Natural killer cell (primary cell): Measurements from ENCODE around the gene CRIM1. TPM values are rescaled to one million over a fixed set of nuclear protein-coding genes. Genes with fewer than 3 reads are reported as not detected.

Experiments
- ATAC-seq, 3 donors: fragments of 150-1000 bp in 2 of 3; fragments of 200-7000 bp in 1 of 3; cut with Tn5 transposase; 1 replicate in 1 of 3; 2 replicates in 2 of 3; pipeline ENCODE4 v1.10.0; 2021; ENCODE audit warnings: mild to moderate bottlenecking in 2 of 3, moderate library complexity in 2 of 3
- DNase-seq, 2 donors: peaks; one replicate each; pipeline versions ENCODE4 v3.0.0 to v3.0.0-alpha.2; 2013 to 2021; ENCODE audit warnings: mixed read lengths in 1 of 2
- H3K27ac ChIP-seq: one replicate; pipeline ENCODE4 v1.5.1; 2013; ENCODE audit warnings: mild to moderate bottlenecking, low read length
- H3K27me3 ChIP-seq: one replicate; pipeline ENCODE4 v1.6.1; 2013; ENCODE audit warnings: low read length; ENCODE audit not compliant: control insufficient read depth, insufficient read depth
- H3K36me3 ChIP-seq: one replicate; pipeline ENCODE4 v1.6.1; 2013; ENCODE audit warnings: low read length; ENCODE audit not compliant: control insufficient read depth, insufficient read depth
- H3K4me1 ChIP-seq: one replicate; pipeline ENCODE4 v1.6.1; 2013; ENCODE audit warnings: low read length; ENCODE audit not compliant: control insufficient read depth, insufficient read depth
- H3K4me3 ChIP-seq: one replicate; pipeline ENCODE4 v1.5.1; 2013; ENCODE audit warnings: low read length
- H3K9me3 ChIP-seq: one replicate; pipeline ENCODE4 v1.6.1; 2013; ENCODE audit warnings: low read length; ENCODE audit not compliant: control insufficient read depth, insufficient read depth
- H3K27ac Mint-ChIP-seq, 2 donors: one replicate each; pipeline ENCODE4 v1.8.0; 2022; ENCODE audit warnings: mild to moderate bottlenecking in 2 of 2, mixed read lengths in 2 of 2, moderate library complexity in 1 of 2
- H3K27me3 Mint-ChIP-seq, 2 donors: one replicate each; pipeline ENCODE4 v1.8.0; 2022; ENCODE audit warnings: low read depth in 2 of 2, mixed read lengths in 2 of 2
- H3K36me3 Mint-ChIP-seq: one replicate; pipeline ENCODE4 v1.8.0; 2022; ENCODE audit warnings: mixed read lengths
- H3K4me1 Mint-ChIP-seq, 2 donors: one replicate each; pipeline ENCODE4 v1.8.0; 2022; ENCODE audit warnings: mixed read lengths in 2 of 2
- H3K4me3 Mint-ChIP-seq: one replicate; pipeline ENCODE4 v1.8.0; 2022; ENCODE audit warnings: mild to moderate bottlenecking, moderate library complexity, mixed read lengths
- H3K9me3 Mint-ChIP-seq, 2 donors: one replicate each; pipeline ENCODE4 v1.8.0; 2022; ENCODE audit warnings: mixed read lengths in 2 of 2
- CTCF ChIP-seq: fragments of 200-600 bp; IDR thresholded peaks from one replicate; pipeline ENCODE4 v1.8.0; 2022; ENCODE audit warnings: antibody characterized with exemption
- WGBS: methylation state at CpG from one replicate; pipeline ENCODE4 v1.1.7; 2013; ENCODE audit warnings: missing lambda C conversion rate; ENCODE audit not compliant: insufficient coverage; 5-methylcytosine and 5-hydroxymethylcytosine counted together
- intact Hi-C: fragments of 100-400 bp; cut with micrococcal nuclease; formaldehyde crosslinking; loops from one replicate; pipeline ENCODE4 v1.14.2; 2022
- total RNA-seq, 4 donors: library from RNA; stranded (reverse); fragments of 120-200 nt in 1 of 4; gene quantifications; one replicate each; pipeline versions ENCODE4 v1.2.3 to v1.2.4, GENCODE V29; 2013 to 2022

CRIM1 gene
- total RNA-seq, 3 donors from 2014 or later (not counting 1 experiment from before 2014, with no cell fraction given): 19.3 to 34.1 (median 32.9) TPM

- no peak for DNase-seq
- Mint-ChIP-seq H3K4me1 (peaks cover 0 to 2% of the 10 kb centered on the region in 2 donors), H3K9me3 (no peaks in the 10 kb centered on the region), H3K36me3 (peaks cover 28% of the 10 kb centered on the region), H3K27ac (no peak overlapping the region), H3K27me3 (no peaks in the 10 kb centered on the region), H3K4me3 (no peak overlapping the region)
- no peak overlapping the region for H3K4me3 ChIP-seq
- H3K9me3 ChIP-seq: no peaks in the 10 kb centered on the region
- H3K27ac ChIP-seq: no peak overlapping the region
- peaks cover 71% of the 10 kb centered on the region for H3K36me3 ChIP-seq
- ATAC-seq: no peak
- H3K27me3 ChIP-seq: no peaks in the 10 kb centered on the region
- no peak for TF ChIP-seq CTCF
- intact Hi-C loops: no loop called here
- H3K4me1 ChIP-seq: no peaks in the 10 kb centered on the region
Measured at GRCh38 chr2:36579297-36579664, 223.7 kb downstream of the CRIM1 start.

- Mint-ChIP-seq H3K4me3 (no peak overlapping the region), H3K9me3 (no peaks in the 10 kb centered on the region), H3K4me1 (peaks cover 0 to 12% of the 10 kb centered on the region in 2 donors), H3K36me3 (peaks cover 31% of the 10 kb centered on the region), H3K27ac (no peak overlapping the region), H3K27me3 (no peaks in the 10 kb centered on the region)
- Histone ChIP-seq H3K4me3 (no peak overlapping the region), H3K27ac (no peak overlapping the region), H3K36me3 (peaks cover 72% of the 10 kb centered on the region), H3K9me3 (no peaks in the 10 kb centered on the region), H3K27me3 (no peaks in the 10 kb centered on the region), H3K4me1 (no peaks in the 10 kb centered on the region)
- ATAC-seq (no peak), DNase-seq (no peak)
- TF ChIP-seq CTCF: no peak
- intact Hi-C loops: no loop called here
- WGBS: 100% methylated on average over 3 of the region's 5 CpGs
Measured at GRCh38 chr2:36582538-36582937, 227.0 kb downstream of the CRIM1 start.

GRCh38 chr2:36582951-36583350 lies 227.4 kb downstream of the CRIM1 start:
- ATAC-seq: no peak
- no peak for DNase-seq
- intact Hi-C loops: no loop called here
- no peak for TF ChIP-seq CTCF
- Histone ChIP-seq H3K4me3 (no peak overlapping the region), H3K36me3 (peaks cover 67% of the 10 kb centered on the region), H3K4me1 (no peaks in the 10 kb centered on the region), H3K27me3 (no peaks in the 10 kb centered on the region), H3K27ac (no peak overlapping the region), H3K9me3 (no peaks in the 10 kb centered on the region)
- no peaks in the 10 kb centered on the region for H3K27me3 Mint-ChIP-seq
- H3K27ac Mint-ChIP-seq: no peak overlapping the region
- 100% methylated on average over 3 of the region's 3 CpGs for WGBS
- peaks cover 0 to 12% of the 10 kb centered on the region in 2 donors for H3K4me1 Mint-ChIP-seq
- H3K9me3 Mint-ChIP-seq: no peaks in the 10 kb centered on the region
- H3K36me3 Mint-ChIP-seq: peaks cover 27% of the 10 kb centered on the region
- no peak overlapping the region for H3K4me3 Mint-ChIP-seq

GRCh38 chr2:36584148-36584794 lies 228.7 kb downstream of the CRIM1 start:
- ATAC-seq: no peak
- no peaks in the 10 kb centered on the region for H3K27me3 Mint-ChIP-seq
- H3K4me3 Mint-ChIP-seq: no peak overlapping the region
- no peak overlapping the region for H3K27ac Mint-ChIP-seq
- Histone ChIP-seq H3K9me3 (no peaks in the 10 kb centered on the region), H3K27me3 (no peaks in the 10 kb centered on the region), H3K4me1 (no peaks in the 10 kb centered on the region), H3K36me3 (peaks cover 63% of the 10 kb centered on the region), H3K4me3 (no peak overlapping the region), H3K27ac (no peak overlapping the region)
- H3K9me3 Mint-ChIP-seq: no peaks in the 10 kb centered on the region
- peaks cover 4 to 12% of the 10 kb centered on the region in 2 donors for H3K4me1 Mint-ChIP-seq
- TF ChIP-seq CTCF: no peak
- no CpG with 5 or more reads among the region's 1 CpG for WGBS
- no peak for DNase-seq
- H3K36me3 Mint-ChIP-seq: peaks cover 16% of the 10 kb centered on the region
- intact Hi-C loops: no loop called here
